Liver (tissue), 9 donors: ENCODE data around the gene RNF13. TPM values are rescaled to one million over a fixed set of nuclear protein-coding genes. Genes with fewer than 3 reads are reported as not detected.

Experiments used
- DNase-seq: peaks from one replicate; pipeline ENCODE4 v3.0.0-alpha.2; 2017; ENCODE audit warnings: low spot score
- H3K27ac ChIP-seq, 2 donors: one replicate each; pipeline ENCODE4 v1.7.0; 2013; ENCODE audit warnings: inconsistent platforms in 2 of 2, low read length in 2 of 2, control low read depth in 1 of 2, low read depth in 1 of 2, mild to moderate bottlenecking in 1 of 2
- H3K27me3 ChIP-seq, 4 donors: one replicate each; pipeline versions ENCODE4 v1.6.1 to v1.7.0; 2013; ENCODE audit warnings: low read length in 3 of 4, inconsistent platforms in 1 of 4, mild to moderate bottlenecking in 1 of 4, moderate library complexity in 1 of 4; ENCODE audit not compliant: control insufficient read depth in 4 of 4, insufficient read depth in 4 of 4
- H3K36me3 ChIP-seq, 4 donors: one replicate each; pipeline versions ENCODE4 v1.6.1 to v1.7.0; 2013; ENCODE audit warnings: low read length in 3 of 4, mild to moderate bottlenecking in 3 of 4, low read depth in 1 of 4, moderate library complexity in 1 of 4; ENCODE audit not compliant: control insufficient read depth in 4 of 4, insufficient read depth in 3 of 4
- H3K4me1 ChIP-seq, 4 donors: one replicate each; pipeline versions ENCODE4 v1.6.1 to v1.7.0; 2013; ENCODE audit warnings: low read length in 3 of 4, mild to moderate bottlenecking in 3 of 4, moderate library complexity in 1 of 4; ENCODE audit not compliant: control insufficient read depth in 4 of 4, insufficient read depth in 4 of 4
- H3K4me3 ChIP-seq, 3 donors: one replicate each; pipeline versions ENCODE4 v1.6.1 to v1.7.0; 2013; ENCODE audit warnings: low read length in 3 of 3, control low read depth in 1 of 3, low read depth in 1 of 3, mild to moderate bottlenecking in 1 of 3
- H3K9ac ChIP-seq, 2 donors: one replicate each; pipeline ENCODE4 v1.7.0; 2013; ENCODE audit warnings: low read length in 2 of 2, mild to moderate bottlenecking in 2 of 2, moderate library complexity in 2 of 2, control low read depth in 1 of 2, low read depth in 1 of 2
- H3K9me3 ChIP-seq, 4 donors: one replicate each; pipeline versions ENCODE4 v1.6.1 to v1.7.0; 2013; ENCODE audit warnings: low read length in 3 of 4; ENCODE audit not compliant: control insufficient read depth in 4 of 4
- EGR1 ChIP-seq, 2 donors: IDR thresholded peaks; 2 replicates each; pipeline ENCODE4 v1.6.1; 2016 to 2018; ENCODE audit warnings: antibody characterized with exemption in 2 of 2, low read depth in 2 of 2
- FOXA1 ChIP-seq: IDR thresholded peaks from 2 replicates; pipeline ENCODE4 v1.6.1; 2016; ENCODE audit warnings: antibody characterized with exemption
- FOXA2 ChIP-seq: IDR thresholded peaks from 2 replicates; pipeline ENCODE4 v1.6.1; 2016; ENCODE audit warnings: antibody characterized with exemption
- HNF4A ChIP-seq, 2 donors: conservative IDR thresholded peaks; 2 replicates each; pipeline ENCODE4 v1.6.1; 2016; ENCODE audit warnings: antibody characterized with exemption in 2 of 2, mild to moderate bottlenecking in 2 of 2
- HNF4G ChIP-seq: IDR thresholded peaks from 2 replicates; pipeline ENCODE4 v1.6.1; 2016; ENCODE audit warnings: antibody characterized with exemption
- JUND ChIP-seq, 2 donors: IDR thresholded peaks; 2 replicates each; pipeline ENCODE4 v1.6.1; 2016; ENCODE audit warnings: antibody characterized with exemption in 2 of 2
- NR2F2 ChIP-seq: IDR thresholded peaks from 2 replicates; pipeline ENCODE4 v1.6.1; 2016; ENCODE audit warnings: antibody characterized with exemption
- RAD21 ChIP-seq, 2 donors: IDR thresholded peaks; 2 replicates each; pipeline ENCODE4 v1.6.1; 2016; ENCODE audit warnings: antibody characterized with exemption in 2 of 2, mild to moderate bottlenecking in 2 of 2
- RXRA ChIP-seq, 2 donors: IDR thresholded peaks; 2 replicates each; pipeline ENCODE4 v1.6.1; 2017 to 2018; ENCODE audit warnings: antibody characterized with exemption in 2 of 2, mild to moderate bottlenecking in 1 of 2
- TAF1 ChIP-seq: conservative IDR thresholded peaks from 2 replicates; pipeline ENCODE4 v1.6.1; 2016; ENCODE audit warnings: antibody characterized with exemption, mild to moderate bottlenecking
- WGBS: extraction: QIAGEN DNeasy Blood & Tissue Kit; methylation state at CpG from one replicate; pipeline ENCODE4 v1.1.7; 2013; 5-methylcytosine and 5-hydroxymethylcytosine counted together
- polyA plus RNA-seq, 2 donors: library from polyadenylated mRNA; stranded (reverse) in 1 of 2; unstranded in 1 of 2; fragments of 200-250 nt in 1 of 2; fragments of >200 nt in 1 of 2; fragmentation: Nextera tagmentation in 1 of 2; extraction: Ambion mirVana in 1 of 2; gene quantifications; one replicate each; pipeline versions ENCODE4 v1.2.1 to v1.2.3, GENCODE V29; 2013 to 2015
- total RNA-seq, 2 donors: library from RNA; depleted of rRNA; stranded (reverse); fragments of >200 nt; gene quantifications; one replicate each; pipeline ENCODE4 v1.2.3, GENCODE V29; 2014
- TF ChIP-seq, protein P1 (sequence below): IDR thresholded peaks from 2 replicates; pipeline ENCODE4 v1.6.1; 2016; ENCODE audit warnings: antibody characterized with exemption, mild to moderate bottlenecking
- TF ChIP-seq, protein P2 (sequence below): IDR thresholded peaks from 2 replicates; pipeline ENCODE4 v1.6.1; 2016; ENCODE audit warnings: antibody characterized with exemption
- TF ChIP-seq, protein P3 (sequence below): fragments of 150-350 bp; IDR thresholded peaks from 2 replicates; pipeline ENCODE4 v1.5.1; 2017; ENCODE audit warnings: improper control_type of control experiment, low read depth, low read length; ENCODE audit not compliant: missing input control
- donor health status: healthy.
- donor health status: healthy.
- donor health status: healthy.
- donor health status: healthy.
- donor health status: healthy.

RNF13 gene
- total and polyA plus RNA-seq, 4 donors = 31.3 to 70.5 (median 59.9) TPM

DNA sequence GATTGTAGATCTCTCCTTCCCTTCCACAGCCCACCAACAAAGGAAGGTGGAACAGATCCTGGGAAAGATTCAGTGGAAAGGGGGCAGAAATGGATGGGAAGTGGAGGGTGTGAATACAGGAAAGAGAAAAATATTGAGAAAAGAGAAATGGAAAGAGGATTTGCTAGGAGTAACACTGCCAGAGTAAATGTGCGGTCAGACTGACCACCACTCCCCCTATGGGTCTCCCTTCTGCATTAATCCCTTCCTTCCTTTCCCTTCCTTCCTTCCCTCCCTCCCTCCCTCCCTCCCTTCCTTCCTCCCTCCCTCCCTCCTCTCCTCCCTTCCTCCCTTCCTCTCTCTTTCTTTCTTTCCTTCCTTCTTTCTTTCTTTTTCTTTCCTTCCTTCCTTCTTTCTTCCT, 48.7 kb upstream of the RNF13 start:
- TF ChIP-seq, protein P1, sequence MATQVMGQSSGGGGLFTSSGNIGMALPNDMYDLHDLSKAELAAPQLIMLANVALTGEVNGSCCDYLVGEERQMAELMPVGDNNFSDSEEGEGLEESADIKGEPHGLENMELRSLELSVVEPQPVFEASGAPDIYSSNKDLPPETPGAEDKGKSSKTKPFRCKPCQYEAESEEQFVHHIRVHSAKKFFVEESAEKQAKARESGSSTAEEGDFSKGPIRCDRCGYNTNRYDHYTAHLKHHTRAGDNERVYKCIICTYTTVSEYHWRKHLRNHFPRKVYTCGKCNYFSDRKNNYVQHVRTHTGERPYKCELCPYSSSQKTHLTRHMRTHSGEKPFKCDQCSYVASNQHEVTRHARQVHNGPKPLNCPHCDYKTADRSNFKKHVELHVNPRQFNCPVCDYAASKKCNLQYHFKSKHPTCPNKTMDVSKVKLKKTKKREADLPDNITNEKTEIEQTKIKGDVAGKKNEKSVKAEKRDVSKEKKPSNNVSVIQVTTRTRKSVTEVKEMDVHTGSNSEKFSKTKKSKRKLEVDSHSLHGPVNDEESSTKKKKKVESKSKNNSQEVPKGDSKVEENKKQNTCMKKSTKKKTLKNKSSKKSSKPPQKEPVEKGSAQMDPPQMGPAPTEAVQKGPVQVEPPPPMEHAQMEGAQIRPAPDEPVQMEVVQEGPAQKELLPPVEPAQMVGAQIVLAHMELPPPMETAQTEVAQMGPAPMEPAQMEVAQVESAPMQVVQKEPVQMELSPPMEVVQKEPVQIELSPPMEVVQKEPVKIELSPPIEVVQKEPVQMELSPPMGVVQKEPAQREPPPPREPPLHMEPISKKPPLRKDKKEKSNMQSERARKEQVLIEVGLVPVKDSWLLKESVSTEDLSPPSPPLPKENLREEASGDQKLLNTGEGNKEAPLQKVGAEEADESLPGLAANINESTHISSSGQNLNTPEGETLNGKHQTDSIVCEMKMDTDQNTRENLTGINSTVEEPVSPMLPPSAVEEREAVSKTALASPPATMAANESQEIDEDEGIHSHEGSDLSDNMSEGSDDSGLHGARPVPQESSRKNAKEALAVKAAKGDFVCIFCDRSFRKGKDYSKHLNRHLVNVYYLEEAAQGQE = no peak
- no peak for TF ChIP-seq HNF4G
- TF ChIP-seq NR2F2 = no peak
- no peak for TF ChIP-seq HNF4A (conservative IDR thresholded peaks at IDR 0.05)
- no peak for TF ChIP-seq FOXA2
- TF ChIP-seq JUND (IDR thresholded peaks at IDR 0.05) = no peak
- no peaks in the 10 kb centered on the region for H3K36me3 ChIP-seq
- WGBS = 55% methylated on average over 1 of the region's 1 CpG
- DNase-seq = no peak
- H3K9ac ChIP-seq = no peak overlapping the region
- H3K4me1 ChIP-seq = no peaks in the 10 kb centered on the region
- H3K27ac ChIP-seq = no peak overlapping the region
- no peaks in the 10 kb centered on the region for H3K9me3 ChIP-seq
- H3K27me3 ChIP-seq = no peaks in the 10 kb centered on the region
- H3K4me3 ChIP-seq = no peak overlapping the region

DNA sequence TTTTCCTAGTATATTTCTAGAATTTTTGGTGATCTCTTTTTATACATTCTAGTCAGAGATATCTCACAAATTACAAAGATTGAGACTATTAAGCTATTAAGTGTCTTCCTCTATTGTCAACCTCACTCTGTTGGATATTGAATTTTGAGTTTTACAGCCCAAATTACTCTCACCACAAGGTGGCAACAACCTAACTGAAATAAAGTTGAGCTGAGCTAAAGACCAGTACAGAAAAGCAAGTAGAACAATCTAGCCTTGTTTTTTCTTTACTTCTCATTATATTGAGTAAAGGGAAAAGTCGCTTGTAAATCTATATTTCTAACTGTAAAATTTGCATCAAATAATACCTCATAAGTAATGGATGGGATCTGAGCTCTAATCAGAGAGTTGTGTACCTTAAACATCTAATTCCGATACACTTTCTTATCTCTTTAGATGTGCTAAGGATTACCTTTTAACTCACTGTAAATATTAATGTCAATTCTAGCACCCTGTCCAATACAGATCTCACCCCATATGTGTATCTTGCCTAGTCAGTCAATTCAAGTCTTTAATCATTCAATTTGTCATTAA, 47.2 kb upstream of the RNF13 start:
- WGBS = 52% methylated on average over 2 of the region's 2 CpGs
- Histone ChIP-seq H3K9ac (no peak overlapping the region), H3K27ac (no peak overlapping the region), H3K36me3 (no peaks in the 10 kb centered on the region), H3K9me3 (no peaks in the 10 kb centered on the region), H3K27me3 (no peaks in the 10 kb centered on the region), H3K4me3 (no peak overlapping the region), H3K4me1 (no peaks in the 10 kb centered on the region)
- TF ChIP-seq, protein P2, sequence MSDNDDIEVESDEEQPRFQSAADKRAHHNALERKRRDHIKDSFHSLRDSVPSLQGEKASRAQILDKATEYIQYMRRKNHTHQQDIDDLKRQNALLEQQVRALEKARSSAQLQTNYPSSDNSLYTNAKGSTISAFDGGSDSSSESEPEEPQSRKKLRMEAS = no peak
- TF ChIP-seq RXRA (IDR thresholded peaks at IDR 0.05) = no peak
- TF ChIP-seq, protein P3, sequence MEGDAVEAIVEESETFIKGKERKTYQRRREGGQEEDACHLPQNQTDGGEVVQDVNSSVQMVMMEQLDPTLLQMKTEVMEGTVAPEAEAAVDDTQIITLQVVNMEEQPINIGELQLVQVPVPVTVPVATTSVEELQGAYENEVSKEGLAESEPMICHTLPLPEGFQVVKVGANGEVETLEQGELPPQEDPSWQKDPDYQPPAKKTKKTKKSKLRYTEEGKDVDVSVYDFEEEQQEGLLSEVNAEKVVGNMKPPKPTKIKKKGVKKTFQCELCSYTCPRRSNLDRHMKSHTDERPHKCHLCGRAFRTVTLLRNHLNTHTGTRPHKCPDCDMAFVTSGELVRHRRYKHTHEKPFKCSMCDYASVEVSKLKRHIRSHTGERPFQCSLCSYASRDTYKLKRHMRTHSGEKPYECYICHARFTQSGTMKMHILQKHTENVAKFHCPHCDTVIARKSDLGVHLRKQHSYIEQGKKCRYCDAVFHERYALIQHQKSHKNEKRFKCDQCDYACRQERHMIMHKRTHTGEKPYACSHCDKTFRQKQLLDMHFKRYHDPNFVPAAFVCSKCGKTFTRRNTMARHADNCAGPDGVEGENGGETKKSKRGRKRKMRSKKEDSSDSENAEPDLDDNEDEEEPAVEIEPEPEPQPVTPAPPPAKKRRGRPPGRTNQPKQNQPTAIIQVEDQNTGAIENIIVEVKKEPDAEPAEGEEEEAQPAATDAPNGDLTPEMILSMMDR = peak; percentile 48
- no peak for TF ChIP-seq NR2F2
- peak; percentile 74 to 79 for TF ChIP-seq RAD21 (IDR thresholded peaks at IDR 0.05)
- no peak for TF ChIP-seq EGR1 (IDR thresholded peaks at IDR 0.05; ENCODE audit: low read depth in 2 of 2)
- no peak for DNase-seq

DNA sequence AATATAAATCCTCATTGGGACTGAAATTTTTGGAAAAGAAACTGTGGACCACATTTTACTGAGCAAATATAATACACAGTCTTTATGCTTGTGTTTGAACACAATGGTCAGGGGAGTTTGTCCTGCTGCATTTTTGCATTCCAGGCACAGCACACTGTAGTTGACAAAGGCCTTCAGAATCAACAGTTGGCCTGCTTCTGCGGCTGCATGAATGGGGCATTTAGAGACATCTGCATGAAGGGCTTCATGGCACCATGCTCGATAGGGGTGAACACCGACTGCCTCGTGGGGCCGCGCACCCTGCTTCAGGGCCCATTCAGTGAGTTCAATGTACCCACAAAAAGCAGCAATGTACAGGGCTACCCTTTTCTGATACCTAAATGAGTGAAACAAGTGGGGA, 45.3 kb upstream of the RNF13 start:
- TF ChIP-seq HNF4G (no peak), TAF1 (no peak), FOXA1 (no peak), FOXA2 (no peak)
- 91% methylated on average over 6 of the region's 6 CpGs for WGBS

More for the DNA sequence above, 45.3 kb upstream of the RNF13 start:
- H3K27ac ChIP-seq = no peak overlapping the region
- H3K27me3 ChIP-seq = no peaks in the 10 kb centered on the region
- H3K9me3 ChIP-seq = no peaks in the 10 kb centered on the region
- H3K9ac ChIP-seq = no peak overlapping the region
- H3K36me3 ChIP-seq = no peaks in the 10 kb centered on the region
- H3K4me1 ChIP-seq = no peaks in the 10 kb centered on the region
- H3K4me3 ChIP-seq = no peak overlapping the region
- DNase-seq = no peak
